ENCODE data around the gene ALOX12B.
"Not testable (repeated sequence)": the region's sequence is repeated elsewhere in the genome, so short reads cannot be mapped to it uniquely, and the experiment has no call there.

ALOX12B gene

DNA sequence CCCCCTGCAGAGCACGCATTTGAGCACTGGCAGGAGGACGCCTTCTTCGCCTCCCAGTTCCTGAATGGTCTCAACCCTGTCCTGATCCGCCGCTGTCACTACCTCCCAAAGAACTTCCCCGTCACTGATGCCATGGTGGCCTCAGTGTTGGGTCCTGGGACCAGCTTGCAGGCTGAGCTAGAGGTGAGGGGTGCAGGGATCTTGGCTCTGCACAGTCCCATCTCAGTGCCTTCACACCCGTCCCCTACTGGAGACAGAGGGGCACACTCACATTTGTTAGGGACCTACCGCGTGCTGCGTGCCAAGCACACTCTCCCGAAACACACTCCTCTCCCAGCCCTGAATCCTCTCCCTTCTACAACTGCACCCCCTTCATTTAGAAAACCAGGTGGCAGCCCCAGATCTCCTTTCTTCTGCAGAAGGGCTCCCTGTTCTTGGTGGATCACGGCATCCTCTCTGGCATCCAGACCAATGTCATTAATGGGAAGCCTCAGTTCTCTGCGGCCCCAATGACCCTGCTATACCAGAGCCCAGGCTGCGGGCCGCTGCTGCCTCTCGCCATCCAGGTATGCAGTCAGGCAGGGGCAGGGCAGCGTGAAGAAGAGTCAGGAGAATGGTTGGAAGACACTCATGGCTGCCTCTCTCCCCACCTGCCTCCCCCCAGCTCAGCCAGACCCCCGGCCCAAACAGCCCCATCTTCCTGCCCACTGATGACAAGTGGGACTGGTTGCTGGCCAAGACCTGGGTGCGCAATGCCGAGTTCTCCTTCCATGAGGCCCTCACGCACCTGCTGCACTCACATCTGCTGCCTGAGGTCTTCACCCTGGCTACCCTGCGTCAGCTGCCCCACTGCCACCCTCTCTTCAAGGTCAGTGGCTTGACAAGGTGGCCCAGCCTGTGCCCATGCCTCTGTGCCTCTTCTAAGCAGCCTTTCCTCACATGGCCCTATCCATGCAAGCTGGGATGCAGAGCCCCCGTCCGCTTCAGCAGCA, 42.4 kb downstream of the ALOX12B start:
- no peak for DNase-seq (ENCODE audit: low read depth)

DNA sequence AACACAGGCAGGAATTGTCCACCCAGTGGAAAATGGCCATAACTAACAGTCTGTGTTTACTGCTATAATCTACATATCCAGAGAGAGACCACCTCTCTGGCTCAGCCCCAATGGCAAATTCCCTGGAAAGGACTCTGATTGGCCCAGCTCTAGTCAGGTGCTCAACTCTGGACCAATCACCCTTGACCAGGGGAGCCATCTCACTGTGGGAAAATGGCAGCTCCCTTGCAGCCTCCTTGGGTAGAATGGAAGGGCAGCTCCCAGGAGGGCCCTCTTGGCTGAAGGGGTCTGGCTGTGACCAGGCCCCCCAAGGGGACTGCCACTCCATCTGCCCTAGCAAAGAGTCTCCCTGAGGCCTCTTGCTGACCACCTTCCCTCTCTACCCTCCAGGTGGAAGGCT, 45.5 kb downstream of the ALOX12B start:
- no peak for DNase-seq (ENCODE audit: low read depth)

DNA sequence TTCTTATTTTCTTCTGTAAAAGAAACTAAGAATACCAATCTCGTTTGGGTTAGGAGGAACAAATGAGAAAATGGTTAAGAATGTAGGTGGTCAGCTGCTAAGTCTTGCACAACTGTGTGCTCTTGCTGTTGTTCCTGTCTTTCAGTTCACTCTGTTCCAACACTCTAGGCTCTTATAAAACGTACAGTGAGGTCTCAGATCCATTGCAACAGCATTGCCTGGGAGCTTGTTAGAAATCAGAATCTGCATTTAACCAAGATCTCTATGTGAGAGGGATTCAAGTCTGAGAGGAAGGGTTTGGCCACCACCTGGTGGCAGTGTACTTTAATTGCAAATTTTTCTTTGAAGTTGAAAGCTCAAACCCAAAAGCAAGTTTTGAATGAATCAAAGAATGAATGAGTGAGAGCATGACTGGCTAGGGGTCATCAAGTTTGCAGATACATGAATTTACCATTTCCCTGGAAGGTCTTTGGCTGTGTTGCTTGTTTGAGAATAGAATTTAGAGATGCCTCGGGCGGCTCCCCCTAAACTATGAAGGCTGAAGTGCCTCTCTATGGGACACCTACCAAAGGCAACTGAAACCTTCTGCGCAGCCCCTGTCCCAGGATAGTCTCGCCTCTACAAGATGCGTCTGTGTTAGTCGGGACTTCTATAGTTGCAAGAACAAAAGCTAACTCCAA, 46.1 kb downstream of the ALOX12B start:
- peak; percentile 83 for DNase-seq (ENCODE audit: low read depth)

DNA sequence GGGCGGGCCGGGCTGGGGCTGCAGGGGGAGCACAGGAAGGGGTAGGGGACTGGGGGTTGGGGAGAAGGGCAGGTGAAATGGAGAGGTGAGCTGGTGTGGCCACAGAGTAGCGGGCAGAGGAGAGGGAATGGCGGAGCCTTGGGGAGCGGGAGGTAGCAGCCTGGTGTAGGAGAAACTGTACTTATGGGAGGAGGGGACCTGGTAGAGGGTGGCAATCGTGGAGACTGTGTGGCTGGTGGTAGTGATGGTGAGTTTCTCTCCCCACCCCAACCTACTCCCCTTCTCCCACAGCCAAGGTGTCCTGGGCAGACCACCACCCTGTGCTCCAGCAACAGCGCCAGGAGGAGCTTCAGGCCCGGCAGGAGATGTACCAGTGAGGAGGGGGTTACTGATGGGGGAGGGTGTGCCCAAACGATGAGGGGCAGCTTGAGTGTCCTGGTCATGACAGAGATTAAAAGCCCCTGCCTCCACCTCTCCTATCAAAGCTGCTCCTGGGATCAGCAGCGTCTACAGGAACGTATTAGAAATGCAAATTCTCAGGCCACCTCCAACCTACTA, 47.8 kb downstream of the ALOX12B start:
- no peak for DNase-seq (ENCODE audit: low read depth)

DNA sequence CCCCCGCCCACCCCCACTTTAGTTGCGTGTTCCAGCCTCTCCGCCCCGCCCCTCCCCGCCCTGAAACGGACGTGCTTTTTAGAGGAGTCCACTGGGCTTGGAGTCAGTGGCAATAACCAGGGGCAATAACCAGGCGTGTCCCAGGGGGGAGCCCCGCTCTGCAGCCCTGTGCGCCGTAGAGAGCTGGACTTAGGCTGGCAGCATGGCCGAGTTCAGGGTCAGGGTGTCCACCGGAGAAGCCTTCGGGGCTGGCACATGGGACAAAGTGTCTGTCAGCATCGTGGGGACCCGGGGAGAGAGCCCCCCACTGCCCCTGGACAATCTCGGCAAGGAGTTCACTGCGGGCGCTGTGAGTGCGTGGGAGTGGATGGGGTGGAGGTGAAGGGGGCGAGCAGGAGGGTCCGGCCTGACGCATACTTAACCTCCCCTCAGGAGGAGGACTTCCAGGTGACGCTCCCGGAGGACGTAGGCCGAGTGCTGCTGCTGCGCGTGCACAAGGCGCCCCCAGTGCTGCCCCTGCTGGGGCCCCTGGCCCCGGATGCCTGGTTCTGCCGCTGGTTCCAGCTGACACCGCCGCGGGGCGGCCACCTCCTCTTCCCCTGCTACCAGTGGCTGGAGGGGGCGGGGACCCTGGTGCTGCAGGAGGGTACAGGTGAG, 48.4 kb downstream of the ALOX12B start, which contains the start of gene ALOX15B:
ALOX15B (plus strand) TSS at position 106 of the 657 bp plus-strand sequence; CDS start at position 203, 97 bp downstream.
- DNase-seq (ENCODE audit: low read depth), result no peak

DNA sequence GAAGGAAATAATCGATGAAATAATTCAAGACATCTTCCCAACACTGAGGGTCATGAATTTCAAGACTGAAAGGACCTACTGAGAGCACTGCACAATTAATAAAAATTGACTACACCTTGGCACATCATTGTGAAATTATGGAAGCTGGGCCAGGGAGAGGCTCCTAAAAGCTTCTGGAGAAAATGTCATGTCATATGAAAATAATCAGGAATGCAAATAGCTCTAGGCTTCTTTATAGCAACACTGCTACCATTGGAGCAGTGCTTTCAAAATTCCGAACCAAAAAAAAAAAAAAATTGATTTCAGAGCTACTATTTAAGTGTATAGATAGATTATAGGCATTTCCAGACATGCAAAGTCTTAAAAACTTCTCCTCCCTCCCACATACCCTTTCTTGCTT, 55.1 kb downstream of the ALOX12B start:
- DNase-seq (ENCODE audit: low read depth), result no peak

DNA sequence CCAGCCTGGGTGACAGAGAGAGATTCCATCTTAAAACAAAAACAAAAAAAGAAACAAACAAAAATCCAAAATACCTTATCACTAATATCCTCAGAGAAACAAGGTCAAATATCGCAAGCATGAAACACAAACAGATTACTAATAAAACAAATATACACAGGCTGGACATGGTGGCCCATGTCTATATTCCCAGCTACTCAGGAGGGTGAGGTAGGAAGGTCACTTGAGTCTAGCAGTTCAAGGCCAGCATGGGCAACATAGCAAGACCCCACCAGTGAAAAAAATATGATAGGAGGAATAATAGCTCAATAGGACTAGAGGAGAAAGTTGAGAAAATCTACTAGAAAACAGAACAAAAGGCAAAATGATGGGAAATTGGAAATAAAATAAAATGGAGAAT, 55.6 kb downstream of the ALOX12B start:
- no peak for DNase-seq (ENCODE audit: low read depth)

DNA sequence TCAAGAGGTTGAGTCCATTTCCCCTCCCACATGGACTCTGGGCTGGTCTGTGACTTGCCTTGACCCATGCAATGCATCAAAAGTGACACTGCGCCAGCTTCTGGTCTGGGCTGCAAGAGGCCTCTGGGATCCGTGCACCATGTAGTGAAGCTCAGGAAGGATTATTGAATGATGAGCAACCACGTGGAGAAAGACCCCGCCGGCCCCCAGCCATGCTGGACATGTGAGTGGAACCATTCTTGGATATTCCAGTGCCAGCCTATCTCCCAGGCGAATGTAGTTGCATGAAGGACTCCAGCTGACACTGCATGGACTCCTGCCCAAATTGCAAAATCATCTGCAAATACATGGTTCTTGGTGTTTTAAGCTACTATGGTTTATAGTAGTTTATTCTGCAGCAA, 56.3 kb downstream of the ALOX12B start:
- DNase-seq (ENCODE audit: low read depth), result no peak

DNA sequence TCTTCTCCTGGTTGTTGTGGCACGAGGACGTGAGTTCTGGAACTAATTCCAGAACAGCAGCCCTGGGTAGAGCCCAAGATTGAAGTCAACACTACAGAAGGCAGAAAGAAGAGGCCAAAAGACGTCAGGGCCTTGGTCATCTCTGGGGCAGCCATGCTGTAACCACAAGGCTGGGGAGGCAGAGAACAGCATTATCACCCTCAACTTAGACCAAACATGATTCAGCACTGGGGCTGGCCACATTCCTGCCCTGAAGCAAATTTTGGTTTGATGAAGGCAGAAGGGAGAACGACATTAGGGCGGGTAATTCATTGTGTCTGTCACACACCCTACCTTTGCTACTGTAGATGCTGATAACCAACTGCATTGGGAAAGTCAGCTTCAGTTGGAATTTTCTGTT, 58.4 kb downstream of the ALOX12B start:
- DNase-seq (ENCODE audit: low read depth), result no peak

DNA sequence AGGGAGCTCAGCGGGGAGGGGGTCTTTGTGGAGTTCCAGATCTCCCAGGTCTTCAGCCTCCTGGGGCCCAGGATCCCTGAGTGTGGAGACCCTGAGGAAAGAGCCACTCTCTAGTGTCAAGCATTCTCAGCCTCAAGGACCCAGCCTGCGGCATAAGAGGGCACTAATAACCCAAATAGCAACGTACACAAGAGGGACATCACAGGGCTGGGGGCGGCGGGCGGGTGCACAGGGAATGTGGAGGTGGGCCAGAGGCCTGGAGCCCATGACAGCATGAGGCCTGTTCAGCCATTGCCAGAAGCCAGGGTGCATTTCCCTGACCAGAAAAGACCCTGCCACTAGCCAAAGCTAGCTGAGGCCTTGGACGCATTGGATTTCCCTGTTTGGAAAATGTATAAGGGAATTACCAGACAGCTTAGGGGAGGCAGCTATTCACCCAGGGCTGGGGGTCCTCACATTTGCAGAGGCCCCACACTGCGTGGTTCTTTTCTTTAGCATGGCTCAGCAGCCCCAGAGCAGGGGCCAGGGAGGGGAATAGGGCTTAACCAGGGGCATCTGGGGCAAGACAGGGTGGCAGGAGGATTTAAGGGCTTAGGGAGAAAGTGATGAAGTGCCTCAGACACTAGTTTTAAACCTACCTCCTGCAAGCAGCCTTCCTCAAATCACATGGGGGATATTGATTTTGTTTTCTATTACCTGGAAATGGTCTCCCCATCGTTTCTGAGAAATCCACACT, 62.2 kb downstream of the ALOX12B start:
- no peak for DNase-seq (ENCODE audit: low read depth)

DNA sequence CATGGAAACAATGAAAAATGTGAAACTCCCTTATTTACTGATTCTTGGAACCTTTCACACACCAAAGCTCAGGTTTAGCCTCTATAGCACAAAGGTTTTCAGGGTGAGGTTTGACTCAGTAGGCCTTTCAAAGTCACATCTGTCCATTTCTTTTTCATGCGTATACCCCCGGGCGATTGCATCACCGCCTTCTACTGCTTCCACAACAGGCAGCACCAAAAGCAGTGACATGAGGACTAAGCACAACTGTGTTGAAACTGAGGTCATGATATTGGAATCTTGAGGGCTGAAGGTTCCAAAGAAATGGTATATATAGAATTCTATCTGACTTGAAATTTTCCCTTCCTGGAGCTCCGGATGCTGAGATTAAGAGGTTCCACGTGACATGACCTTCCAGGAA, 63.4 kb downstream of the ALOX12B start:
- DNase-seq (ENCODE audit: low read depth), result not testable (repeated sequence)
